ENCODE results near the gene GET4. TPM values are rescaled to one million over a fixed set of nuclear protein-coding genes. Genes with fewer than 3 reads are reported as not detected.

The GET4 gene
- total RNA-seq, 1 experiment from 2014 or later = 96.7 TPM

- TF ChIP-seq CTCF (conservative IDR thresholded peaks at IDR 0.05; ENCODE audit: low read depth, low read length) (no peak), EZH2phosphoT487 (IDR thresholded peaks at IDR 0.05; ENCODE audit: borderline replicate concordance, low read length) (no peak), EZH2 (IDR thresholded peaks at IDR 0.05; ENCODE audit: low read length, unreplicated experiment) (no peak)
- no peak overlapping the region for H3K27ac ChIP-seq (ENCODE audit: low read length)
- no TSS peak for BruUV-seq (replicated peaks)
- H3K9me2 ChIP-seq (replicated peaks; ENCODE audit: low read length) = no peaks in the 10 kb centered on the region
- no peak for DNase-seq
- intact Hi-C loops (cut with micrococcal nuclease) = no loop called here
- H3K36me3 ChIP-seq (ENCODE audit: low read depth, low read length) = peaks cover 8% of the 10 kb centered on the region; the same call in 1 of the 2 replicates
- H3K27me3 ChIP-seq (ENCODE audit: low read length) = no peaks in the 10 kb centered on the region
- no peak for ATAC-seq
- H3K4me1 ChIP-seq (ENCODE audit: insufficient read depth, low read length) = no peaks in the 10 kb centered on the region
- no peaks in the 10 kb centered on the region for H3K9me3 ChIP-seq (ENCODE audit: low read length)
- H3K4me2 ChIP-seq (ENCODE audit: low read length) = no peak overlapping the region
- ChIA-PET POLR2A (ENCODE audit: unreplicated experiment) (no interaction called here), CTCF (no interaction called here)
- H3K9ac ChIP-seq (ENCODE audit: low read length) = no peak overlapping the region
- no peaks in the 10 kb centered on the region for H3K79me2 ChIP-seq (ENCODE audit: low read length)
- H4K20me1 ChIP-seq (ENCODE audit: low read length) = no peaks in the 10 kb centered on the region
- H3K4me3 ChIP-seq (ENCODE audit: low read length) = no peak overlapping the region
- H2AFZ ChIP-seq (ENCODE audit: low read length) = no peak overlapping the region
- no peaks in the 10 kb centered on the region for H3F3A ChIP-seq (ENCODE audit: low read length, unreplicated experiment)
Observed at GRCh38 chr7:894164-894867, 18.0 kb downstream of the GET4 start.

GRCh38 chr7:894927-895450 is 18.6 kb downstream of the GET4 start:
- CTCF ChIA-PET = no interaction called here
- TF ChIP-seq EZH2 (IDR thresholded peaks at IDR 0.05; ENCODE audit: low read length, unreplicated experiment) (no peak), CTCF (conservative IDR thresholded peaks at IDR 0.05; ENCODE audit: low read depth, low read length) (no peak), EZH2phosphoT487 (IDR thresholded peaks at IDR 0.05; ENCODE audit: borderline replicate concordance, low read length) (no peak)

GRCh38 chr7:895451-896052 is 19.2 kb downstream of the GET4 start:
- ATAC-seq = no peak
- no peaks in the 10 kb centered on the region for H3K9me3 ChIP-seq (ENCODE audit: low read length)
- no peak overlapping the region for H2AFZ ChIP-seq (ENCODE audit: low read length)
- BruUV-seq (replicated peaks) = no TSS peak
- H3K27me3 ChIP-seq (ENCODE audit: low read length) = no peaks in the 10 kb centered on the region
- H4K20me1 ChIP-seq (ENCODE audit: low read length) = no peaks in the 10 kb centered on the region
- no peak overlapping the region for H3K9ac ChIP-seq (ENCODE audit: low read length)
- no peaks in the 10 kb centered on the region for H3K4me1 ChIP-seq (ENCODE audit: insufficient read depth, low read length)
- H3K27ac ChIP-seq (ENCODE audit: low read length) = no peak overlapping the region
- DNase-seq = no peak
- TF ChIP-seq EZH2phosphoT487 (IDR thresholded peaks at IDR 0.05; ENCODE audit: borderline replicate concordance, low read length) (no peak), CTCF (conservative IDR thresholded peaks at IDR 0.05; ENCODE audit: low read depth, low read length) (no peak), EZH2 (IDR thresholded peaks at IDR 0.05; ENCODE audit: low read length, unreplicated experiment) (no peak)
- no peaks in the 10 kb centered on the region for H3F3A ChIP-seq (ENCODE audit: low read length, unreplicated experiment)
- H3K36me3 ChIP-seq (ENCODE audit: low read depth, low read length) = peaks cover 8% of the 10 kb centered on the region; the same call in 1 of the 2 replicates
- no peak overlapping the region for H3K4me2 ChIP-seq (ENCODE audit: low read length)
- ChIA-PET CTCF (no interaction called here), POLR2A (ENCODE audit: unreplicated experiment) (no interaction called here)
- no peaks in the 10 kb centered on the region for H3K9me2 ChIP-seq (replicated peaks; ENCODE audit: low read length)
- H3K4me3 ChIP-seq (ENCODE audit: low read length) = no peak overlapping the region
- intact Hi-C loops (cut with micrococcal nuclease) = no loop called here
- H3K79me2 ChIP-seq (ENCODE audit: low read length) = no peaks in the 10 kb centered on the region

More at GRCh38 chr7:894927-895450, 18.6 kb downstream of the GET4 start:
- no peaks in the 10 kb centered on the region for H3K9me3 ChIP-seq (ENCODE audit: low read length)
- H2AFZ ChIP-seq (ENCODE audit: low read length) = no peak overlapping the region
- no peak overlapping the region for H3K27ac ChIP-seq (ENCODE audit: low read length)
- H3K9ac ChIP-seq (ENCODE audit: low read length) = no peak overlapping the region
- H3K4me1 ChIP-seq (ENCODE audit: insufficient read depth, low read length) = no peaks in the 10 kb centered on the region
- POLR2A ChIA-PET (ENCODE audit: unreplicated experiment) = no interaction called here
- H3K4me3 ChIP-seq (ENCODE audit: low read length) = no peak overlapping the region
- DNase-seq (no peak), ATAC-seq (no peak)
- intact Hi-C loops (cut with micrococcal nuclease) = no loop called here
- H3K36me3 ChIP-seq (ENCODE audit: low read depth, low read length) = peaks cover 8% of the 10 kb centered on the region; the same call in 1 of the 2 replicates
- no peaks in the 10 kb centered on the region for H3K27me3 ChIP-seq (ENCODE audit: low read length)
- H3K79me2 ChIP-seq (ENCODE audit: low read length) = no peaks in the 10 kb centered on the region
- no peak overlapping the region for H3K4me2 ChIP-seq (ENCODE audit: low read length)
- BruUV-seq (replicated peaks) = no TSS peak
- no peaks in the 10 kb centered on the region for H3F3A ChIP-seq (ENCODE audit: low read length, unreplicated experiment)
- H4K20me1 ChIP-seq (ENCODE audit: low read length) = no peaks in the 10 kb centered on the region
- H3K9me2 ChIP-seq (replicated peaks; ENCODE audit: low read length) = no peaks in the 10 kb centered on the region
